K562 (cell line): Measurements from ENCODE around the gene P4HB. TPM values are rescaled to one million over a fixed set of nuclear protein-coding genes. Genes with fewer than 3 reads are reported as not detected.

Experiments
- CEBPZ ChIP-seq: fragments of 150-350 bp; IDR thresholded peaks from 2 replicates; pipeline ENCODE4 v1.6.1; 2014; ENCODE audit warnings: low read depth, mild to moderate bottlenecking, low read length, borderline replicate concordance
- ETV6 ChIP-seq, 3 experiments: fragments of 150-350 bp in 1 of 3; sonication (generic) in 1 of 3; formaldehyde crosslinking in 1 of 3; IDR thresholded peaks; 2 replicates each; pipeline versions ENCODE4 v1.6.1 to v1.8.0; 2014 to 2022; ENCODE audit warnings: borderline replicate concordance in 2 of 3, low read depth in 2 of 3, antibody characterized with exemption in 1 of 3, low read length in 1 of 3, mild to moderate bottlenecking in 1 of 3, missing genetic modification reagents in 1 of 3
- FOXA3 ChIP-seq, 2 experiments: fragments of 450-650 bp in 1 of 2; sonication (generic) in 1 of 2; formaldehyde crosslinking; IDR thresholded peaks in 1 of 2; conservative IDR thresholded peaks in 1 of 2; 2 replicates each; pipeline versions ENCODE4 v1.4.0 to v1.8.0; 2020 to 2022; ENCODE audit warnings: mild to moderate bottlenecking in 2 of 2, missing genetic modification reagents in 1 of 2
- HCFC1 ChIP-seq: IDR thresholded peaks from 2 replicates; pipeline ENCODE4 v1.6.1; 2012; ENCODE audit warnings: low read depth, low read length, improper control_type of control experiment
- HLTF ChIP-seq: fragments of 450-650 bp; IDR thresholded peaks from 2 replicates; pipeline ENCODE4 v1.6.1; 2016
- HNRNPL ChIP-seq: fragments of 200-400 bp; formaldehyde crosslinking; IDR thresholded peaks from 2 replicates; pipeline ENCODE4 v1.6.1; 2017; ENCODE audit warnings: low read depth, mild to moderate bottlenecking, low read length
- KDM1A ChIP-seq, 2 experiments: fragments of 450-650 bp; IDR thresholded peaks; 2 replicates each; pipeline ENCODE4 v1.6.1; 2016; ENCODE audit warnings: mild to moderate bottlenecking in 2 of 2
- POLR2A ChIP-seq: fragments of 450-650 bp; conservative IDR thresholded peaks from 2 replicates; pipeline ENCODE4 v1.6.1; 2016
- PTRF ChIP-seq: fragments of 450-650 bp; IDR thresholded peaks from 2 replicates; pipeline ENCODE4 v1.6.1; 2016; ENCODE audit warnings: mild to moderate bottlenecking, missing genetic modification characterization, missing compliant biosample characterization
- SLC30A9 ChIP-seq: fragments of 250-450 bp; sonication (Bioruptor Pico); IDR thresholded peaks from 2 replicates; pipeline ENCODE4 v1.8.0; 2022; ENCODE audit warnings: mild to moderate bottlenecking, moderate library complexity
- TEAD1 ChIP-seq, 2 experiments: fragments of 450-650 bp in 1 of 2; sonication (generic) in 1 of 2; formaldehyde crosslinking; IDR thresholded peaks; 2 replicates each; pipeline versions ENCODE4 v1.4.0 to v1.8.0; 2020 to 2022; ENCODE audit warnings: mild to moderate bottlenecking in 2 of 2, missing genetic modification reagents in 1 of 2
- ZNF133 ChIP-seq: fragments of 250-450 bp; sonication (Bioruptor Pico); IDR thresholded peaks from 2 replicates; pipeline ENCODE4 v1.4.0; 2020; ENCODE audit warnings: mild to moderate bottlenecking
- ZNF76 ChIP-seq: fragments of 250-450 bp; sonication (Bioruptor Pico); IDR thresholded peaks from 2 replicates; pipeline ENCODE4 v1.4.0; 2020; ENCODE audit warnings: mild to moderate bottlenecking, moderate library complexity, borderline replicate concordance
- polyA plus RNA-seq, 8 experiments: library from polyadenylated mRNA; depleted of rRNA in 4 of 8; stranded (reverse) in 5 of 8; unstranded in 3 of 8; fragments of >200 nt; fragmentation: Nextera tagmentation in 2 of 8; fragmentation: Illumina TruSeq in 1 of 8; extraction: Ambion mirVana in 2 of 8; extraction: Trizol in 1 of 8; gene quantifications; 2 replicates each; pipeline versions ENCODE4 v1.2.1 to v1.2.3, GENCODE V29; 2011 to 2014; ENCODE audit warnings: inconsistent platforms in 1 of 8, missing spikeins in 1 of 8
- total RNA-seq, 7 experiments: library from RNA; depleted of rRNA in 6 of 7; stranded (reverse); fragments of >200 nt in 6 of 7; fragmentation: Illumina TruSeq in 2 of 7; extraction: Trizol in 2 of 7; gene quantifications; 2 replicates each; pipeline versions ENCODE4 v1.2.1 to v1.2.3, GENCODE V29; 2011 to 2021; ENCODE audit warnings: low replicate concordance in 1 of 7
- TF ChIP-seq, protein P1 (sequence below), 2 experiments: IDR thresholded peaks; 2 replicates each; pipeline ENCODE4 v1.6.1; 2011; ENCODE audit warnings: borderline replicate concordance in 1 of 2, control low read depth in 1 of 2, low read depth in 1 of 2, low read length in 1 of 2, mild to moderate bottlenecking in 1 of 2, mixed read lengths in 1 of 2, moderate library complexity in 1 of 2; ENCODE audit not compliant: insufficient read depth in 1 of 2, insufficient read length in 1 of 2, poor library complexity in 1 of 2, severe bottlenecking in 1 of 2; ENCODE audit errors: extremely low read depth in 1 of 2
- TF ChIP-seq, protein P2 (sequence below): sonication (generic); formaldehyde crosslinking; IDR thresholded peaks from 2 replicates; pipeline ENCODE4 v1.9.0; 2022; ENCODE audit warnings: mild to moderate bottlenecking, missing genetic modification reagents
- TF ChIP-seq, protein P3 (sequence below): fragments of 450-650 bp; formaldehyde crosslinking; IDR thresholded peaks from 2 replicates; pipeline ENCODE4 v1.4.0; 2022; ENCODE audit warnings: missing genetic modification characterization
- TF ChIP-seq, protein P4 (sequence below): fragments of 250-450 bp; sonication (Bioruptor Pico); IDR thresholded peaks from 2 replicates; pipeline ENCODE4 v1.8.0; 2021; ENCODE audit warnings: moderate library complexity, mild to moderate bottlenecking, inconsistent platforms

The P4HB gene
- total and polyA plus RNA-seq, 9 of the 15 experiments (the other 6 are each of a cell fraction or from before 2014, with no cell fraction given): 4.4 to 645 (median 325) TPM

GRCh38 chr17:81867991-81868673, 7.8 kb upstream of the P4HB start (continued):
- TF ChIP-seq ETV6 (IDR thresholded peaks at IDR 0.05; ENCODE audit: borderline replicate concordance in 1 of 2, low read depth in 2 of 2, low read length in 1 of 2) (no peak), ETV6 (CRISPR knock-in tag; IDR thresholded peaks at IDR 0.05; ENCODE audit: borderline replicate concordance) (no peak), HCFC1 (no peak), ZNF133 (CRISPR knock-in tag) (no peak), KDM1A (IDR thresholded peaks at IDR 0.05) (peak in 1 of 2 experiments; percentile 74; a peak in 1 of 4 replicates), HNRNPL (peak; percentile 79; the same call in 1 of the 2 replicates), TEAD1 (CRISPR knock-in tag; IDR thresholded peaks at IDR 0.05) (peak in 1 of 2 experiments; percentile 17; a peak in 1 of 4 replicates), CEBPZ (no peak), PTRF (tag) (no peak), ZNF76 (CRISPR knock-in tag) (peak; percentile 61; the same call in 1 of the 2 replicates), FOXA3 (CRISPR knock-in tag; conservative IDR thresholded peaks at IDR 0.05 in 1 of 2, IDR thresholded peaks at IDR 0.05 in 1 of 2) (peak in 1 of 2 experiments; percentile 73; a peak in 1 of 4 replicates), POLR2A (peak; percentile 58), HLTF (peak; percentile 22; the same call in 1 of the 2 replicates), SLC30A9 (CRISPR knock-in tag) (no peak)
- TF ChIP-seq, protein P1, sequence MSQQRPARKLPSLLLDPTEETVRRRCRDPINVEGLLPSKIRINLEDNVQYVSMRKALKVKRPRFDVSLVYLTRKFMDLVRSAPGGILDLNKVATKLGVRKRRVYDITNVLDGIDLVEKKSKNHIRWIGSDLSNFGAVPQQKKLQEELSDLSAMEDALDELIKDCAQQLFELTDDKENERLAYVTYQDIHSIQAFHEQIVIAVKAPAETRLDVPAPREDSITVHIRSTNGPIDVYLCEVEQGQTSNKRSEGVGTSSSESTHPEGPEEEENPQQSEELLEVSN (IDR thresholded peaks at IDR 0.05; ENCODE audit: borderline replicate concordance in 1 of 2, extremely low read depth in 1 of 2, insufficient read depth in 1 of 2, insufficient read length in 1 of 2, low read depth in 1 of 2, low read length in 1 of 2, poor library complexity in 1 of 2, severe bottlenecking in 1 of 2): peak; percentile 15 to 45
- TF ChIP-seq, protein P2, sequence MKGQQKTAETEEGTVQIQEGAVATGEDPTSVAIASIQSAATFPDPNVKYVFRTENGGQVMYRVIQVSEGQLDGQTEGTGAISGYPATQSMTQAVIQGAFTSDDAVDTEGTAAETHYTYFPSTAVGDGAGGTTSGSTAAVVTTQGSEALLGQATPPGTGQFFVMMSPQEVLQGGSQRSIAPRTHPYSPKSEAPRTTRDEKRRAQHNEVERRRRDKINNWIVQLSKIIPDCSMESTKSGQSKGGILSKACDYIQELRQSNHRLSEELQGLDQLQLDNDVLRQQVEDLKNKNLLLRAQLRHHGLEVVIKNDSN: peak; percentile 79
- TF ChIP-seq, protein P3, sequence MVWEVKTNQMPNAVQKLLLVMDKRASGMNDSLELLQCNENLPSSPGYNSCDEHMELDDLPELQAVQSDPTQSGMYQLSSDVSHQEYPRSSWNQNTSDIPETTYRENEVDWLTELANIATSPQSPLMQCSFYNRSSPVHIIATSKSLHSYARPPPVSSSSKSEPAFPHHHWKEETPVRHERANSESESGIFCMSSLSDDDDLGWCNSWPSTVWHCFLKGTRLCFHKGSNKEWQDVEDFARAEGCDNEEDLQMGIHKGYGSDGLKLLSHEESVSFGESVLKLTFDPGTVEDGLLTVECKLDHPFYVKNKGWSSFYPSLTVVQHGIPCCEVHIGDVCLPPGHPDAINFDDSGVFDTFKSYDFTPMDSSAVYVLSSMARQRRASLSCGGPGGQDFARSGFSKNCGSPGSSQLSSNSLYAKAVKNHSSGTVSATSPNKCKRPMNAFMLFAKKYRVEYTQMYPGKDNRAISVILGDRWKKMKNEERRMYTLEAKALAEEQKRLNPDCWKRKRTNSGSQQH: peak; percentile 21; the same call in 1 of the 2 replicates
- TF ChIP-seq, protein P4, sequence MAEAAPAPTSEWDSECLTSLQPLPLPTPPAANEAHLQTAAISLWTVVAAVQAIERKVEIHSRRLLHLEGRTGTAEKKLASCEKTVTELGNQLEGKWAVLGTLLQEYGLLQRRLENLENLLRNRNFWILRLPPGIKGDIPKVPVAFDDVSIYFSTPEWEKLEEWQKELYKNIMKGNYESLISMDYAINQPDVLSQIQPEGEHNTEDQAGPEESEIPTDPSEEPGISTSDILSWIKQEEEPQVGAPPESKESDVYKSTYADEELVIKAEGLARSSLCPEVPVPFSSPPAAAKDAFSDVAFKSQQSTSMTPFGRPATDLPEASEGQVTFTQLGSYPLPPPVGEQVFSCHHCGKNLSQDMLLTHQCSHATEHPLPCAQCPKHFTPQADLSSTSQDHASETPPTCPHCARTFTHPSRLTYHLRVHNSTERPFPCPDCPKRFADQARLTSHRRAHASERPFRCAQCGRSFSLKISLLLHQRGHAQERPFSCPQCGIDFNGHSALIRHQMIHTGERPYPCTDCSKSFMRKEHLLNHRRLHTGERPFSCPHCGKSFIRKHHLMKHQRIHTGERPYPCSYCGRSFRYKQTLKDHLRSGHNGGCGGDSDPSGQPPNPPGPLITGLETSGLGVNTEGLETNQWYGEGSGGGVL: no peak
